GM19452 (cell line): ENCODE data around the gene ZNF446.

Source experiments
- ATAC-seq: cut with Tn5 transposase; IDR thresholded peaks from one replicate; pipeline ENCODE4 v1.9.1; 2021; ENCODE audit not compliant: unreplicated experiment

The ZNF446 gene

GRCh38 chr19:58520257-58520599, 44.1 kb downstream of the ZNF446 start:
- no peak for ATAC-seq

- ATAC-seq: no peak
Measured at GRCh38 chr19:58521651-58522050, 45.5 kb downstream of the ZNF446 start.

- no peak for ATAC-seq
Measured at GRCh38 chr19:58522709-58523108, 46.6 kb downstream of the ZNF446 start.

- no peak for ATAC-seq
Measured at GRCh38 chr19:58529405-58529804, 53.3 kb downstream of the ZNF446 start.
